ENCODE results near the gene EGR2.

DNA sequence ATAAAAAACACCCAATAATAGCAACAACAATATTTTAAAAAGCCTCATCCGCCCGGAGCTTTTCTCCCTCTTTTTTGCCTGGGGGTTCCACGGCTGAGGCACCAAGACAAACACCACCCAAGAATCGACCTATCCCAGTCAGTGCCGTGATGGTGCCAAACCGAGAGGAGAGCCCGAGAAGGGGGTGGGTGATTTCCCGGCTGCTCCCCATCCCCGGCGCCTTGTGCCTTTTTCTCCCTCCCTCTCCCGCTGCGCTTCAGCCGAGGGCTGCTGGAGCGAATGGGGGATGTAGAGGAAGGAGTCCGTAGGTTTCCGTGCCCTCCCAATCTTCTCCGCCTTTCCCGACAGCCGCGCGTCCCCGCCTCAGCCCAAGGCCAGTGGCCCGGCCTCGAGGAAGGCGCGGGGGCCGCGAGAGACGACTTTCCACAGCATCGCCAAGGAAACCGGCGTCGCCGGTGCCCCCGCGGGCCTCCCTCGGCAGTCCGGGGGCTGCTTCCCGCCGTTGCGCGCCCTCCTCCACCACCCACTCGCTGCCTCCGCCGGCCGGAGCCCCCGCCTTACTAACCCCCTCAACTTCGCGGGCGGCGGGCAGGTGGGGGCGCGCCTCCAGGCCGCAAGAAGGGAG lies 1.3 kb downstream of the EGR2 start:
- TF ChIP-seq GATA3 (IDR thresholded peaks at IDR 0.05; ENCODE audit: borderline replicate concordance) (no peak), RARB (CRISPR knock-in tag; IDR thresholded peaks at IDR 0.05) (no peak)
- TF ChIP-seq, protein P1, sequence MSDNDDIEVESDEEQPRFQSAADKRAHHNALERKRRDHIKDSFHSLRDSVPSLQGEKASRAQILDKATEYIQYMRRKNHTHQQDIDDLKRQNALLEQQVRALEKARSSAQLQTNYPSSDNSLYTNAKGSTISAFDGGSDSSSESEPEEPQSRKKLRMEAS (IDR thresholded peaks at IDR 0.05): no peak
